GM21825 (cell line): Measurements from ENCODE around the gene C12orf57.

Experiments used
- ATAC-seq: cut with Tn5 transposase; IDR thresholded peaks from one replicate; pipeline ENCODE4 v1.9.1; 2021; ENCODE audit warnings: mild to moderate bottlenecking, moderate library complexity; ENCODE audit not compliant: unreplicated experiment

The C12orf57 gene

GRCh38 chr12:6917491-6918231 is 26.2 kb upstream of the C12orf57 start:
- no peak for ATAC-seq

DNA sequence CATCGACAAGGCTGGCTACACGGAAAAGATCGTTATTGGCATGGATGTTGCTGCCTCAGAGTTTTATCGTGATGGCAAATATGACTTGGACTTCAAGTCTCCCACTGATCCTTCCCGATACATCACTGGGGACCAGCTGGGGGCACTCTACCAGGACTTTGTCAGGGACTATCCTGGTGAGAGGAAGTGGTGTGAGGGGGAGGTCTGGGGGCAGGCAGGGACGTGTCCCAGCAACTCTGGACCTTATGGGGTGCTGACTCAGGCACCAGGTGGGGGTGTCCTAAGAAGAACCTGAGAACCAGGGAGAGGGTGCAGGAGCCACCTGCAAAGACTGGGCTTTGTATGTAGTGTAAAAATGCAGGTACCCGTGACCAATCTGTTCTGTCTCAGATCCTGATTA is 24.2 kb upstream of the C12orf57 start:
- no peak for ATAC-seq

- ATAC-seq, result no peak
Measured at GRCh38 chr12:6921539-6921938, 22.3 kb upstream of the C12orf57 start.

DNA sequence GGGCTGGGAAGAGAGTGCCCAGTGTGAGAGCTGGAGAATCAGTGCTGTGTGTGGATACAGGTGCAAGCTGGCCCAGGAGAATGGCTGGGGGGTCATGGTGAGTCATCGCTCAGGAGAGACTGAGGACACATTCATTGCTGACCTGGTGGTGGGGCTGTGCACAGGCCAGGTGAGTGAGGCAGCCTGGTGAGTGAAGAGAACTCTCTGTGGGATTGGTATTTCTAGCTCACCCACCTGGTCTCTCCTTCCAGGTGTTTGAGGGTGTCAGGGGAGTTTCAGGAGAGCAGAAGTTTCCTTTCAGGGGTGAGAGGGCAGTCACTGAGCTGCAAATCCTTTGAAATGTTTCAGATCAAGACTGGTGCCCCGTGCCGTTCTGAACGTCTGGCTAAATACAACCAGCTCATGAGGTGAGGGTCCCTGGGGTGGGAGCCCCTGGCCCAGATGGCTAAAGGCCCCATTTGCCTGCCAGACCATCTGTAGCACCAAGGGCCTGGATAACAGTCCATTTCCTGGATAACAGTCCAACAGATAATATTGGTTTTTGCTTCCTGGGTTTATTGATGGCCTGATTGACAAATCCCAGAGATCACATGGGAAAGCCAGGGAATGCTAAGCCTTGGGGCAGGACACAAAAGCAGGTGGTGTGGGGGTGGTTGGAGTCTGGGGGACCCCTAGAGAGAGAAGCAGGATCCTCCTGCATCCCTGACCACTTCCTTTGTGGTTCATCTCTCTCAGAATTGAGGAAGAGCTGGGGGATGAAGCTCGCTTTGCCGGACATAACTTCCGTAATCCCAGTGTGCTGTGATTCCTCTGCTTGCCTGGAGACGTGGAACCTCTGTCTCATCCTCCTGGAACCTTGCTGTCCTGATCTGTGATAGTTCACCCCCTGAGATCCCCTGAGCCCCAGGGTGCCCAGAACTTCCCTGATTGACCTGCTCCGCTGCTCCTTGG is 21.6 kb upstream of the C12orf57 start:
- ATAC-seq, result no peak

DNA sequence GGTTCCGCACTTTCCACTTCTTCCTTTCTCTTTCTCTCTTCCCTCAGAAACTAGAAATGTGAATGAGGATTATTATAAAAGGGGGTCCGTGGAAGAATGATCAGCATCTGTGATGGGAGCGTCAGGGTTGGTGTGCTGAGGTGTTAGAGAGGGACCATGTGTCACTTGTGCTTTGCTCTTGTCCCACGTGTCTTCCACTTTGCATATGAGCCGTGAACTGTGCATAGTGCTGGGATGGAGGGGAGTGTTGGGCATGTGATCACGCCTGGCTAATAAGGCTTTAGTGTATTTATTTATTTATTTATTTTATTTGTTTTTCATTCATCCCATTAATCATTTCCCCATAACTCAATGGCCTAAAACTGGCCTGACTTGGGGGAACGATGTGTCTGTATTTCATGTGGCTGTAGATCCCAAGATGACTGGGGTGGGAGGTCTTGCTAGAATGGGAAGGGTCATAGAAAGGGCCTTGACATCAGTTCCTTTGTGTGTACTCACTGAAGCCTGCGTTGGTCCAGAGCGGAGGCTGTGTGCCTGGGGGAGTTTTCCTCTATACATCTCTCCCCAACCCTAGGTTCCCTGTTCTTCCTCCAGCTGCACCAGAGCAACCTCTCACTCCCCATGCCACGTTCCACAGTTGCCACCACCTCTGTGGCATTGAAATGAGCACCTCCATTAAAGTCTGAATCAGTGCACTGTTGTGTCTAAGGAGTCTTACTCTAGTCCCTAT is 20.7 kb upstream of the C12orf57 start:
- no peak for ATAC-seq

- ATAC-seq, result no peak
Measured at GRCh38 chr12:6923851-6924250, 20.0 kb upstream of the C12orf57 start.

GRCh38 chr12:6925239-6925539 is 18.6 kb upstream of the C12orf57 start:
- ATAC-seq, result no peak

GRCh38 chr12:6925540-6926279 is 18.1 kb upstream of the C12orf57 start:
- no peak for ATAC-seq

GRCh38 chr12:6927379-6928021 is 16.3 kb upstream of the C12orf57 start, which contains the start of gene ATN1:
Gene ATN1 (plus strand): TSS chr12:6927959. CDS start chr12:6934002, 6,043 bp downstream.
- ATAC-seq, result no peak

DNA sequence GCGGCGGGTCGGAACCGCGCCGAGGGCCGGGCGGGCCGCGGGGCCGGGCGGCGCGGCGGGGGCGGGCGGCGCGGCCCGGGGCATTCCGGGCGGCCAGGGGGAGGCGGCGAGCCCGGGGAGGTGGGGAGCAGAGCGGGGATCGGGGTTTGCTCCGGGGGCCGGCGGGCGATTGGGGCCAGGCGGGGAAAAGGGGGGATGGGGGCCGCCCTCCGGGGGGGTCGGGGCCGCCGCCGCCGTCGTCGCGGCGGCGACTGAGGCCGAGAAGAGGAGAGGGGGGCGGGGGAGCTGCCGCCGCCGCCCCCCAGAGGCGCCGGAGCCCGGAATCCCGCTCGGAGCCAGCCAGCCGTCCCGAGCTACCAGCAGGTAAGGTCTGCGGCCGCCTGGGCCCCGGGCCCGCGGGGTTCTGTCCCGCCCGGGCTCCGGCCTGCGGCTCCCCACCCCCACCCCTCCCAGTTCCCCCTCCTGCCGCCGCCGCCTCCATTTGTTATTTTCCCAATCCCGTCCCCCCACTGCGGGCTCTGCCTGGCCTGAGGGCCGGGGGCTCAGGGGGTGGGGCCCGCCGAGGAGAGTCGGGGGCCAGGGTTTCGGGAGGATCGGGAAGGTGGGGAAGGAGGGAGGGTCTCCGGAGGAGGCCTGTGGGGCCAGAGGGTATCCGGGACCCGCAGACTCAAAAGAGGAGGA is 15.7 kb upstream of the C12orf57 start:
- no peak for ATAC-seq

- no peak for ATAC-seq
Measured at GRCh38 chr12:6928703-6929407, 15.0 kb upstream of the C12orf57 start.

DNA sequence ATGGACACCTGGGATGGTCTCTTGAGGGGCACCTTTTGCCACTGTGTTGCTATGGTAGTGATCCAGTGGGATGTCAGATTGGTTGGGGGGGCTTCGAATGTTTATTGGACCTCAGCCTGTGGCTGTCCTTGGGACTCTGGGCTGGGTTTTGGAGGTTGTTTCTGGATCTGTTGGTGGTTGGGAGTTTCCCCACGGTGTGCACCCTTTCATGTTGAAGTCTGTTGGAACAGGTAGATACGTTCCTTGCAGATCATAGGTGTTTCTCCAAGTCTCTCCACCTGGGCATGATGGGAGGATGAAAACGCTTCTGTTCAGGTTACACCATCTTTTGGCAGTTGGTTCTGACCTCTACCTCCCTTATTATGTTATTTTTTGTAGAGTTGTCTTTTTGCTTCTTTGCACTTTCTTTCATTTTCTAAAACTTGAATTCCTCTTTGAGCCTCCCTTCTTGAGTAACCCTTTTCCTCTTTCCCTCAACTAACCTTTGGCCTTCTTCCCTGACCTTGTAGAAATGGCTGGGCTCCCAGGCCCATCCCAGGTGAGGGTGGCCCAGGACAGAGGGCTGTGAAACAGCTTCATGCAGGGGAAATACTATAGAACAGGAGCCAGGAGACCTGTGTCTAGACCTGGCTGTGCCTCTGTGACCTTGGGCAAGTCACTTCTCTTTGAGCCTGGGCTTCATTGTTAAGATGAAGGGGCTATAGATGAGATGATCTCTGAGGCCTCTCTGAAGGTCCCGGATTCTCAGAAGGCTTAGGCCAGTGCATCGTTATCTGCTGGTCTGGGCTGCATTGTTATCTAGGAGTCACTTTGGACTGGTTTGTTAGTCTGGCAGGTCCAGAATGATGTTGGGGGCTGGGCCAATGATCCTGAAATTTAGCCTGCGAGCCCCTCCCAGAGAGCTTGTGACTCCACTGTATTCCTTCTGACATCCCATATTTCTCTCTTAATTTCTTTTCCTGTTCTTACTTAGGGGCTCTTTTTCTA is 14.1 kb upstream of the C12orf57 start:
- ATAC-seq, result no peak

DNA sequence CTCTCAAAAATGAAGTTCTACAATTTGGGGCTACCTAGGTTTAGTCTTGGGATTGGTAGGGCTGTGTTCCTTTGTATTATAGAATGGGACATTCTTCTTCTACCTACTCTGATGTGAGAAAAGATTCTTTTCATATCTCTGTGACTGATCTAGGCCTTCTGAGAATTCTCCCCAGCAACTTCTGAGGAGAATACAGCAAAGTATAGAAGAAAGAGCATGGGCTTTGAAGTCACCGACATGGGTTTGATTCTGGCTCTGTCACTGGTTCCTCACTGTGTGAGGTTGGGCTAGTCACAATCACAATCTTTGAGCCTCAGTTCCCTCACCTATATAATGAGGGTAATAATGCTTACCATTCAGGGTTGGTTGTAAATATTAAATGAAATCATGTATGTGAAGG is 11.1 kb upstream of the C12orf57 start:
- ATAC-seq, result no peak

DNA sequence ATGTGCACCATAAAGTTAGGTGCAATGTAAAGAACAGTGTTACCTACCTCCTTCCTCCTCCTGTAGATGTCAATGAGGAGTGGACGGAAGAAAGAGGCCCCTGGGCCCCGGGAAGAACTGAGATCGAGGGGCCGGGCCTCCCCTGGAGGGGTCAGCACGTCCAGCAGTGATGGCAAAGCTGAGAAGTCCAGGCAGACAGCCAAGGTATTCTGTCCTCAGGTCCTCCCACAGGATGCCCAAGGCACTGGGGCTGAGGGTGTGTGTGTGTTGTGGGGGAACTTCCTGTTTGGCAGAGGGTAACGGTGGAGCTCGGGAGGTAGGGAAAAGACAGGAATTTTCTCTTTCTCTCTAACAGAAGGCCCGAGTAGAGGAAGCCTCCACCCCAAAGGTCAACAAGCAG is 9.7 kb upstream of the C12orf57 start:
- no peak for ATAC-seq

DNA sequence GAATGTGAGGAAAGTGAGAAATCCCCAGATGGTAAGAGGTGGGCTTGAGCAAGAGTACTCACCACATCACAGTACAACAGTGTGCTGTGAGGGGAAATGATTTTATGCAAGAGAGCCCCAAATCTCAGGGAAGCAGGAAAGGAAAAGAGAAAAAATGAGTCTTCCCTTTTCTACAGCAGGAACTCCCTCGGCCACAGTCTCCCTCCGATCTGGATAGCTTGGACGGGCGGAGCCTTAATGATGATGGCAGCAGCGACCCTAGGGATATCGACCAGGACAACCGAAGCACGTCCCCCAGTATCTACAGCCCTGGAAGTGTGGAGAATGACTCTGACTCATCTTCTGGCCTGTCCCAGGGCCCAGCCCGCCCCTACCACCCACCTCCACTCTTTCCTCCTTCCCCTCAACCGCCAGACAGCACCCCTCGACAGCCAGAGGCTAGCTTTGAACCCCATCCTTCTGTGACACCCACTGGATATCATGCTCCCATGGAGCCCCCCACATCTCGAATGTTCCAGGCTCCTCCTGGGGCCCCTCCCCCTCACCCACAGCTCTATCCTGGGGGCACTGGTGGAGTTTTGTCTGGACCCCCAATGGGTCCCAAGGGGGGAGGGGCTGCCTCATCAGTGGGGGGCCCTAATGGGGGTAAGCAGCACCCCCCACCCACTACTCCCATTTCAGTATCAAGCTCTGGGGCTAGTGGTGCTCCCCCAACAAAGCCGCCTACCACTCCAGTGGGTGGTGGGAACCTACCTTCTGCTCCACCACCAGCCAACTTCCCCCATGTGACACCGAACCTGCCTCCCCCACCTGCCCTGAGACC is 8.2 kb upstream of the C12orf57 start:
- no peak for ATAC-seq

GRCh38 chr12:6936194-6936635 is 7.6 kb upstream of the C12orf57 start:
- no peak for ATAC-seq
